HPDE6-E6E7 (cell line): ENCODE results near the gene BHLHE23.

ENCODE experiments used
- DNase-seq: peaks from one replicate; pipeline ENCODE4 v3.0.0; 2011; ENCODE audit warnings: missing footprints; ENCODE audit errors: extremely low spot score

Gene BHLHE23

GRCh38 chr20:62991196-62991807 lies 15.5 kb downstream of the BHLHE23 start:
- no peak for DNase-seq

GRCh38 chr20:62990306-62990825 lies 16.4 kb downstream of the BHLHE23 start:
- no peak for DNase-seq

- DNase-seq: no peak
Measured at GRCh38 chr20:62989201-62989601, 17.6 kb downstream of the BHLHE23 start.

- DNase-seq: no peak
Measured at GRCh38 chr20:62987114-62987513, 19.6 kb downstream of the BHLHE23 start.

GRCh38 chr20:62986257-62986800 lies 20.4 kb downstream of the BHLHE23 start:
- DNase-seq: no peak

GRCh38 chr20:62985444-62985778 lies 21.4 kb downstream of the BHLHE23 start:
- DNase-seq: no peak

- DNase-seq: no peak
Measured at GRCh38 chr20:62984666-62985443, 21.9 kb downstream of the BHLHE23 start.

- no peak for DNase-seq
Measured at GRCh38 chr20:62983210-62983609, 23.6 kb downstream of the BHLHE23 start.

GRCh38 chr20:62982124-62983075 lies 24.4 kb downstream of the BHLHE23 start:
- no peak for DNase-seq

- DNase-seq: no peak
Measured at GRCh38 chr20:62980970-62981369, 25.8 kb downstream of the BHLHE23 start.

- no peak for DNase-seq
Measured at GRCh38 chr20:62980380-62980960, 26.3 kb downstream of the BHLHE23 start.

GRCh38 chr20:62979876-62980373 lies 26.8 kb downstream of the BHLHE23 start:
- no peak for DNase-seq

GRCh38 chr20:62979310-62979709 lies 27.5 kb downstream of the BHLHE23 start:
- no peak for DNase-seq

GRCh38 chr20:62978561-62978943 lies 28.2 kb downstream of the BHLHE23 start:
- DNase-seq: no peak

- DNase-seq: no peak
Measured at GRCh38 chr20:62977613-62978560, 28.9 kb downstream of the BHLHE23 start.

GRCh38 chr20:62976886-62977285 lies 29.9 kb downstream of the BHLHE23 start:
- no peak for DNase-seq

GRCh38 chr20:62975812-62976508 lies 30.8 kb downstream of the BHLHE23 start:
- DNase-seq: no peak

- DNase-seq: no peak
Measured at GRCh38 chr20:62975251-62975760, 31.5 kb downstream of the BHLHE23 start.
